ENCODE data around the gene KIF1A. TPM values are rescaled to one million over a fixed set of nuclear protein-coding genes. Genes with fewer than 3 reads are reported as not detected.
"Not testable (repeated sequence)": the region's sequence is repeated elsewhere in the genome, so short reads cannot be mapped to it uniquely, and the experiment has no call there.

The KIF1A gene
- total RNA-seq, 1 donor, result not detected

GRCh38 chr2:240691631-240692420 lies 128.2 kb downstream of the KIF1A start, which contains the start of gene AQP12A:
Gene AQP12A (plus strand): TSS chr2:240691866. CDS start chr2:240691914, 48 bp downstream.
- H3K4me3 ChIP-seq (ENCODE audit: low read depth, low read length); DNase-seq (ENCODE audit: low read depth): not testable (repeated sequence)

GRCh38 chr2:240691075-240691427 lies 129.0 kb downstream of the KIF1A start:
- not testable (repeated sequence) for H3K4me3 ChIP-seq (ENCODE audit: low read depth, low read length); DNase-seq (ENCODE audit: low read depth)

GRCh38 chr2:240690421-240691074 lies 129.5 kb downstream of the KIF1A start:
- not testable (repeated sequence) for H3K4me3 ChIP-seq (ENCODE audit: low read depth, low read length)

GRCh38 chr2:240689975-240690374 lies 130.0 kb downstream of the KIF1A start:
- no peak overlapping the region for H3K4me3 ChIP-seq (ENCODE audit: low read depth, low read length)
- DNase-seq (ENCODE audit: low read depth), result no peak
- no peak for TF ChIP-seq CTCF (IDR thresholded peaks at IDR 0.05; ENCODE audit: insufficient read depth, low read depth, low read length)

More at GRCh38 chr2:240690421-240691074, 129.5 kb downstream of the KIF1A start:
- not testable (repeated sequence) for DNase-seq (ENCODE audit: low read depth)

- no peak for DNase-seq (ENCODE audit: low read depth)
- TF ChIP-seq CTCF (IDR thresholded peaks at IDR 0.05; ENCODE audit: insufficient read depth, low read depth, low read length), result no peak
Measured at GRCh38 chr2:240688553-240688919, 131.5 kb downstream of the KIF1A start.

GRCh38 chr2:240687741-240688552 lies 132.1 kb downstream of the KIF1A start:
- TF ChIP-seq CTCF (IDR thresholded peaks at IDR 0.05; ENCODE audit: insufficient read depth, low read depth, low read length), result no peak
- no peak for DNase-seq (ENCODE audit: low read depth)
- no peak overlapping the region for H3K4me3 ChIP-seq (ENCODE audit: low read depth, low read length)

More at GRCh38 chr2:240688553-240688919, 131.5 kb downstream of the KIF1A start:
- H3K4me3 ChIP-seq (ENCODE audit: low read depth, low read length), result no peak overlapping the region

- no peak overlapping the region for H3K4me3 ChIP-seq (ENCODE audit: low read depth, low read length)
- no peak for DNase-seq (ENCODE audit: low read depth)
- no peak for TF ChIP-seq CTCF (IDR thresholded peaks at IDR 0.05; ENCODE audit: insufficient read depth, low read depth, low read length)
Measured at GRCh38 chr2:240687045-240687740, 132.8 kb downstream of the KIF1A start.

- no peak for TF ChIP-seq CTCF (IDR thresholded peaks at IDR 0.05; ENCODE audit: insufficient read depth, low read depth, low read length)
- DNase-seq (ENCODE audit: low read depth), result no peak
- no peak overlapping the region for H3K4me3 ChIP-seq (ENCODE audit: low read depth, low read length)
Measured at GRCh38 chr2:240686460-240686859, 133.6 kb downstream of the KIF1A start.
